H1 (cell line): Measurements from ENCODE around the gene VN1R2. TPM values are rescaled to one million over a fixed set of nuclear protein-coding genes. Genes with fewer than 3 reads are reported as not detected.
"Not testable (repeated sequence)": the region's sequence is repeated elsewhere in the genome, so short reads cannot be mapped to it uniquely, and the experiment has no call there.

Experiments
- CTCF ChIA-PET: fragments of 300-600 bp; sonication (Branson Sonifier 250); formaldehyde crosslinking; loops from one replicate; lab custom pipeline; 2021; ENCODE audit not compliant: partially characterized antibody; lab: Charles Lee
- POLR2A ChIA-PET: fragments of 300-600 bp; sonication (Branson Sonifier 250); formaldehyde crosslinking; loops from one replicate; lab custom pipeline; 2021; ENCODE audit warnings: inconsistent platforms; ENCODE audit not compliant: partially characterized antibody; lab: Charles Lee
- DNase-seq, 2 experiments: peaks; one replicate each; pipeline versions ENCODE4 v3.0.0 to v3.0.0-alpha.2; 2010 to 2022; ENCODE audit warnings: low spot score in 2 of 2, low read depth in 1 of 2, mixed read lengths in 1 of 2
- FAIRE-seq: peaks from 2 replicates; lab custom pipeline; 2011; peaks lifted over from hg19 to GRCh38; lab: Jason Lieb, UNC
- H2AFZ ChIP-seq: 2 replicates; pipeline ENCODE4 v1.8.1; 2012; ENCODE audit warnings: low read length, inconsistent platforms
- H2AK5ac ChIP-seq: 2 replicates; pipeline ENCODE4 v1.6.1; 2013; ENCODE audit warnings: low read depth, low read length
- H2BK120ac ChIP-seq: replicated peaks from 2 replicates; pipeline ENCODE3; 2013; ENCODE audit warnings: low read depth, low read length, inconsistent platforms
- H2BK12ac ChIP-seq: 2 replicates; pipeline ENCODE4 v1.6.1; 2013; ENCODE audit warnings: low read depth, low read length
- H2BK15ac ChIP-seq: 2 replicates; pipeline ENCODE4 v1.6.1; 2013; ENCODE audit warnings: low read length
- H2BK20ac ChIP-seq: 2 replicates; pipeline ENCODE4 v1.6.1; 2013; ENCODE audit warnings: low read length
- H2BK5ac ChIP-seq: 2 replicates; pipeline ENCODE4 v1.6.1; 2013; ENCODE audit warnings: low read depth, low read length
- H3K14ac ChIP-seq: 2 replicates; pipeline ENCODE4 v1.6.1; 2013; ENCODE audit warnings: inconsistent platforms; ENCODE audit not compliant: insufficient read length
- H3K18ac ChIP-seq: 2 replicates; pipeline ENCODE4 v1.6.1; 2013; ENCODE audit warnings: low read length; ENCODE audit errors: extremely low read depth
- H3K23ac ChIP-seq: 2 replicates; pipeline ENCODE4 v1.6.1; 2013; ENCODE audit warnings: inconsistent platforms; ENCODE audit not compliant: insufficient read length
- H3K23me2 ChIP-seq: 2 replicates; pipeline ENCODE4 v1.6.1; 2013; ENCODE audit warnings: low read depth, low read length
- H3K27ac ChIP-seq: 2 replicates; pipeline ENCODE4 v1.6.1; 2011; ENCODE audit warnings: low read depth, low read length, inconsistent platforms
- H3K27me3 ChIP-seq, 4 experiments: replicated peaks in 1 of 4; 1 replicate in 1 of 4; 2 replicates in 3 of 4; pipeline versions ENCODE4 v1.6.1 to v1.8.1; 2011 to 2013; ENCODE audit warnings: low read length in 3 of 4, mild to moderate bottlenecking in 3 of 4, inconsistent platforms in 2 of 4, mixed read lengths in 2 of 4, moderate library complexity in 1 of 4; ENCODE audit not compliant: control insufficient read depth in 3 of 4, insufficient read depth in 3 of 4; ENCODE audit errors: extremely low read depth in 1 of 4
- H3K36me3 ChIP-seq, 4 experiments: 2 replicates each; pipeline versions ENCODE4 v1.6.1 to v1.8.1; 2011 to 2013; ENCODE audit warnings: mild to moderate bottlenecking in 4 of 4, low read length in 3 of 4, moderate library complexity in 2 of 4, control low read depth in 1 of 4, inconsistent platforms in 1 of 4; ENCODE audit not compliant: insufficient read depth in 4 of 4, control insufficient read depth in 2 of 4
- H3K4ac ChIP-seq: replicated peaks from 2 replicates; pipeline ENCODE3; 2013; ENCODE audit warnings: low read length, low read depth, mixed read lengths, inconsistent platforms; ENCODE audit not compliant: insufficient read length
- H3K4me1 ChIP-seq, 4 experiments: replicated peaks in 1 of 4; 1 replicate in 1 of 4; 2 replicates in 3 of 4; pipeline versions ENCODE4 v1.6.1 to v1.8.1; 2011 to 2013; ENCODE audit warnings: low read length in 3 of 4, inconsistent platforms in 2 of 4, mixed read lengths in 1 of 4; ENCODE audit not compliant: insufficient read depth in 4 of 4, control insufficient read depth in 3 of 4
- H3K4me2 ChIP-seq, 2 experiments: 2 replicates each; pipeline versions ENCODE4 v1.6.1 to v1.8.1; 2011 to 2013; ENCODE audit warnings: low read depth in 2 of 2, low read length in 2 of 2, control low read depth in 1 of 2, inconsistent platforms in 1 of 2, mild to moderate bottlenecking in 1 of 2; ENCODE audit not compliant: insufficient read depth in 1 of 2
- H3K4me3 ChIP-seq, 4 experiments: fragments of 200-600, 300-600 bp in 1 of 4; sonication (generic), shearing (Covaris generic), sonication (Bioruptor Twin) in 1 of 4; 2 replicates each; pipeline versions ENCODE4 v1.5.1 to v1.8.1; 2011 to 2016; ENCODE audit warnings: low read length in 4 of 4, low read depth in 3 of 4, control low read depth in 2 of 4, inconsistent platforms in 2 of 4, mild to moderate bottlenecking in 2 of 4, mixed read lengths in 1 of 4, moderate library complexity in 1 of 4; ENCODE audit not compliant: insufficient read depth in 2 of 4; ENCODE audit errors: extremely low read depth in 1 of 4
- H3K56ac ChIP-seq: replicated peaks from 2 replicates; pipeline ENCODE3; 2013; ENCODE audit warnings: low read depth, mild to moderate bottlenecking, mixed read lengths, low read length, inconsistent platforms; ENCODE audit not compliant: insufficient read length
- H3K79me1 ChIP-seq: 2 replicates; pipeline ENCODE4 v1.6.1; 2013; ENCODE audit warnings: low read depth, low read length, control low read depth
- H3K79me2 ChIP-seq, 2 experiments: 2 replicates each; pipeline versions ENCODE4 v1.6.1 to v1.8.1; 2012 to 2013; ENCODE audit warnings: low read length in 2 of 2, mild to moderate bottlenecking in 2 of 2, inconsistent platforms in 1 of 2; ENCODE audit not compliant: insufficient read depth in 2 of 2, control insufficient read depth in 1 of 2
- H3K9ac ChIP-seq, 4 experiments: replicated peaks in 1 of 4; 1 replicate in 1 of 4; 2 replicates in 3 of 4; pipeline versions ENCODE4 v1.6.1 to v1.8.1; 2011 to 2013; ENCODE audit warnings: low read depth in 3 of 4, low read length in 3 of 4, control low read depth in 2 of 4, mild to moderate bottlenecking in 2 of 4, moderate library complexity in 2 of 4, inconsistent platforms in 1 of 4; ENCODE audit errors: extremely low read depth in 1 of 4
- H3K9me3 ChIP-seq, 2 experiments: 2 replicates each; pipeline versions ENCODE4 v1.6.1 to v1.8.1; 2012 to 2013; ENCODE audit warnings: mild to moderate bottlenecking in 2 of 2, moderate library complexity in 2 of 2, control low read depth in 1 of 2, inconsistent platforms in 1 of 2, low read depth in 1 of 2, low read length in 1 of 2, mixed read lengths in 1 of 2; ENCODE audit not compliant: insufficient read depth in 2 of 2
- H4K20me1 ChIP-seq, 2 experiments: replicated peaks in 1 of 2; 2 replicates each; pipeline versions ENCODE3 to v1.8.1; 2011 to 2013; ENCODE audit warnings: inconsistent platforms in 2 of 2, low read length in 2 of 2, mild to moderate bottlenecking in 1 of 2; ENCODE audit not compliant: insufficient read depth in 2 of 2, control insufficient read depth in 1 of 2
- H4K5ac ChIP-seq: 2 replicates; pipeline ENCODE4 v1.6.1; 2013; ENCODE audit warnings: low read length, low read depth, mixed read lengths, inconsistent platforms; ENCODE audit not compliant: insufficient read length
- H4K8ac ChIP-seq: 2 replicates; pipeline ENCODE4 v1.8.0; 2013; ENCODE audit warnings: mild to moderate bottlenecking, moderate library complexity, low read length, inconsistent platforms; ENCODE audit not compliant: insufficient read depth; ENCODE audit errors: extremely low read depth
- H4K91ac ChIP-seq: replicated peaks from 2 replicates; pipeline ENCODE3; 2013; ENCODE audit warnings: low read length, mixed read lengths, inconsistent platforms; ENCODE audit not compliant: insufficient read length
- WGBS, 2 experiments: shearing (Covaris generic) in 1 of 2; methylation state at CpG; one replicate each; pipeline versions ENCODE4 v1.1.6 to v1.1.7; 2013 to 2015; ENCODE audit warnings: low lambda C conversion rate in 2 of 2, mixed read lengths in 2 of 2, inconsistent platforms in 1 of 2, low coverage in 1 of 2, missing lambda C conversion rate in 1 of 2; ENCODE audit not compliant: insufficient replicate concordance in 2 of 2, insufficient coverage in 1 of 2, insufficient read length in 1 of 2; ENCODE audit errors: extremely low coverage in 1 of 2, missing lambda C conversion rate in 1 of 2; 5-methylcytosine and 5-hydroxymethylcytosine counted together
- polyA plus RNA-seq, 7 experiments: library from polyadenylated mRNA; depleted of rRNA in 3 of 7; stranded (reverse) in 5 of 7; unstranded in 2 of 7; fragments of >200 nt in 5 of 7; fragments of 200-250 nt in 2 of 7; gene quantifications; 1 replicate in 5 of 7; 2 replicates in 1 of 7; 4 replicates in 1 of 7; pipeline versions ENCODE4 v1.2.1 to v1.2.3, GENCODE V29; 2011 to 2013; ENCODE audit warnings: missing spikeins in 2 of 7, mixed read lengths in 2 of 7
- total RNA-seq: library from RNA; stranded (reverse); fragmentation: NEBNext Ultra II Directional; extraction: Animal tissue kit (Norgen Biotek cat#: 25700); gene quantifications from 2 replicates; pipeline ENCODE4 v1.2.1, GENCODE V29; 2021

The VN1R2 gene
- total and polyA plus RNA-seq, 2 of the 8 experiments (the other 6 are each of a cell fraction or from before 2014, with no cell fraction given), result not detected

GRCh38 chr19:53222716-53223115, 35.4 kb upstream of the VN1R2 start:
- not testable (repeated sequence) for FAIRE-seq

More at GRCh38 chr19:53222716-53223115, 35.4 kb upstream of the VN1R2 start:
- H4K5ac ChIP-seq, POLR2A ChIA-PET, H3K14ac ChIP-seq, H2AFZ ChIP-seq, H3K4me1 ChIP-seq, H3K9ac ChIP-seq, H2BK12ac ChIP-seq, H3K23ac ChIP-seq, CTCF ChIA-PET, H3K79me1 ChIP-seq, H2BK5ac ChIP-seq, H4K8ac ChIP-seq, H2BK120ac ChIP-seq, H3K4ac ChIP-seq, H3K23me2 ChIP-seq, H3K56ac ChIP-seq, H3K79me2 ChIP-seq, H4K91ac ChIP-seq, H3K18ac ChIP-seq, DNase-seq, H3K27me3 ChIP-seq, H3K36me3 ChIP-seq, H3K4me3 ChIP-seq, H2AK5ac ChIP-seq, H2BK15ac ChIP-seq, H3K4me2 ChIP-seq, H3K27ac ChIP-seq, H2BK20ac ChIP-seq, H4K20me1 ChIP-seq: not testable (repeated sequence)
- WGBS, 2 experiments, result 100% methylated on average over 2 of the region's 28 CpGs; no CpG with 5 or more reads in 1 of the 2 experiments
- H3K9me3 ChIP-seq, result peaks cover 33 to 75% of the 10 kb centered on the region in 2 experiments
